DOHH2 (cell line): Measurements from ENCODE around the gene DHRS13.
A peak's percentile ranks its signal among the peaks of the same experiment; 100 is the strongest.

Source experiments
- H3F3A ChIP-seq: fragments of 200-600 bp; sonication (generic), shearing (Covaris generic); 2 replicates; pipeline ENCODE4 v1.6.0; 2016; ENCODE audit warnings: antibody characterized with exemption, mild to moderate bottlenecking; ENCODE audit not compliant: control insufficient read depth, insufficient read depth
- H3K27ac ChIP-seq: fragments of 200-600 bp; sonication (generic); 2 replicates; pipeline ENCODE4 v1.5.1; 2014; ENCODE audit warnings: low read depth, mild to moderate bottlenecking, low read length, moderate library complexity
- H3K27me3 ChIP-seq: fragments of 200-600 bp; sonication (generic); 2 replicates; pipeline ENCODE4 v1.6.1; 2014; ENCODE audit warnings: mild to moderate bottlenecking, low read length, mixed read lengths; ENCODE audit not compliant: control insufficient read depth
- H3K36me3 ChIP-seq: fragments of 200-600 bp; sonication (generic); 2 replicates; pipeline ENCODE4 v1.6.1; 2014; ENCODE audit warnings: mild to moderate bottlenecking, low read length, moderate library complexity, mixed read lengths; ENCODE audit not compliant: control insufficient read depth
- H3K4me1 ChIP-seq: fragments of 200-600 bp; sonication (generic); 2 replicates; pipeline ENCODE4 v1.6.1; 2014; ENCODE audit warnings: mild to moderate bottlenecking, low read length, mixed read lengths; ENCODE audit not compliant: control insufficient read depth
- H3K4me2 ChIP-seq: fragments of 200-600 bp; sonication (generic); 2 replicates; pipeline ENCODE4 v1.6.0; 2014; ENCODE audit warnings: mild to moderate bottlenecking, low read length, moderate library complexity
- H3K4me3 ChIP-seq: fragments of 200-600 bp; sonication (generic); 2 replicates; pipeline ENCODE4 v1.5.1; 2014; ENCODE audit warnings: mild to moderate bottlenecking, low read length, mixed read lengths
- H3K79me2 ChIP-seq: fragments of 200-600 bp; sonication (generic); 2 replicates; pipeline ENCODE4 v1.6.1; 2014; ENCODE audit warnings: mild to moderate bottlenecking, low read length, mixed read lengths; ENCODE audit not compliant: control insufficient read depth
- H3K9me2 ChIP-seq: fragments of 200-600 bp; sonication (generic); replicated peaks from 2 replicates; pipeline ENCODE4 v1.6.1; 2014; ENCODE audit warnings: mild to moderate bottlenecking, low read length, mixed read lengths; ENCODE audit not compliant: control insufficient read depth
- H3K9me3 ChIP-seq: fragments of 200-600 bp; sonication (generic); 2 replicates; pipeline ENCODE4 v1.6.1; 2014; ENCODE audit warnings: antibody characterized with exemption, low read length, mixed read lengths; ENCODE audit not compliant: control insufficient read depth, insufficient read depth
- H4K20me1 ChIP-seq: fragments of 200-600 bp; sonication (generic); 2 replicates; pipeline ENCODE4 v1.6.0; 2014; ENCODE audit warnings: low read depth, mild to moderate bottlenecking, antibody characterized with exemption, low read length, moderate library complexity; ENCODE audit not compliant: control insufficient read depth, insufficient read depth
- EZH2phosphoT487 ChIP-seq: fragments of 200-600 bp; sonication (generic); IDR thresholded peaks from 2 replicates; pipeline ENCODE4 v1.6.1; 2017; ENCODE audit warnings: borderline replicate concordance, mild to moderate bottlenecking, antibody characterized with exemption, low read length, moderate library complexity, mixed read lengths
- TF ChIP-seq, protein P1 (sequence below): fragments of 200-600 bp; sonication (generic); IDR thresholded peaks from one replicate; pipeline ENCODE4 v1.5.1; 2014; ENCODE audit warnings: antibody characterized with exemption, mild to moderate bottlenecking, low read depth, low read length; ENCODE audit not compliant: poor library complexity, severe bottlenecking

DHRS13 gene

DNA sequence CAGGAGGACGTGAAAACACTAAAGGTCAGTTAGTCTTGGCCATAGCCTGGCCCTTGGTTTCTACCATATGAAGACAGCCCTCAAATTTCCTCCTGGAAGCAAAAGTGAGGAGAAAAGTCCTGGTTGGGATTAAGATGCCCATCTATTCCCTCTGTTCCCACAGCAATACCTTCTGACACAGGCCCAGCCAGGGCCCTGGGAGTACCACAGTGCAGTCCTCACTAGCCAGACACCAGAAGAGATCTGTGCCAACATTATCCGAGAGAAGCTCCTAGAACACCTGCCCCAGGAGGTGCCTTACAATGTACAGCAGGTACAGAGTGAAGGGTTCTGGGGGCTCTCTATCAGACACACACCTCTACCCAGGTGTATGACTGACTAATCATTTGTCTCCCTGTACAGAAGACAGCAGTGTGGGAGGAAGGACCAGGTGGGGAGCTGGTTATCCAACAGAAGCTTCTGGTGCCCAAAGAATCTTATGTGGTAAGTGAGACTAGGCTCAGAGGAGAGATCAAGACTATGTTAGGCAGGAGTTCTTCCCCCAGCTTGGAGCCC is 44.0 kb downstream of the DHRS13 start:
- no peak overlapping the region for H3K27ac ChIP-seq
- no peaks in the 10 kb centered on the region for H3K9me2 ChIP-seq
- H3K27me3 ChIP-seq = no peaks in the 10 kb centered on the region
- peaks cover 35% of the 10 kb centered on the region for H3K36me3 ChIP-seq
- H3K4me3 ChIP-seq = no peak overlapping the region
- no peaks in the 10 kb centered on the region for H3F3A ChIP-seq
- H3K9me3 ChIP-seq = no peaks in the 10 kb centered on the region
- peaks cover 24% of the 10 kb centered on the region for H3K79me2 ChIP-seq
- no peak overlapping the region for H3K4me2 ChIP-seq
- TF ChIP-seq, protein P1, sequence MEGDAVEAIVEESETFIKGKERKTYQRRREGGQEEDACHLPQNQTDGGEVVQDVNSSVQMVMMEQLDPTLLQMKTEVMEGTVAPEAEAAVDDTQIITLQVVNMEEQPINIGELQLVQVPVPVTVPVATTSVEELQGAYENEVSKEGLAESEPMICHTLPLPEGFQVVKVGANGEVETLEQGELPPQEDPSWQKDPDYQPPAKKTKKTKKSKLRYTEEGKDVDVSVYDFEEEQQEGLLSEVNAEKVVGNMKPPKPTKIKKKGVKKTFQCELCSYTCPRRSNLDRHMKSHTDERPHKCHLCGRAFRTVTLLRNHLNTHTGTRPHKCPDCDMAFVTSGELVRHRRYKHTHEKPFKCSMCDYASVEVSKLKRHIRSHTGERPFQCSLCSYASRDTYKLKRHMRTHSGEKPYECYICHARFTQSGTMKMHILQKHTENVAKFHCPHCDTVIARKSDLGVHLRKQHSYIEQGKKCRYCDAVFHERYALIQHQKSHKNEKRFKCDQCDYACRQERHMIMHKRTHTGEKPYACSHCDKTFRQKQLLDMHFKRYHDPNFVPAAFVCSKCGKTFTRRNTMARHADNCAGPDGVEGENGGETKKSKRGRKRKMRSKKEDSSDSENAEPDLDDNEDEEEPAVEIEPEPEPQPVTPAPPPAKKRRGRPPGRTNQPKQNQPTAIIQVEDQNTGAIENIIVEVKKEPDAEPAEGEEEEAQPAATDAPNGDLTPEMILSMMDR = no peak
- TF ChIP-seq EZH2phosphoT487 = no peak
- H3K4me1 ChIP-seq = peaks cover 14% of the 10 kb centered on the region
- H4K20me1 ChIP-seq = no peaks in the 10 kb centered on the region

GRCh38 chr17:28857905-28858800 is 44.7 kb downstream of the DHRS13 start:
- Histone ChIP-seq H3K36me3 (peaks cover 35% of the 10 kb centered on the region), H3K4me2 (no peak overlapping the region), H3K4me1 (peaks cover 18% of the 10 kb centered on the region), H3K9me2 (no peaks in the 10 kb centered on the region), H3K27me3 (no peaks in the 10 kb centered on the region), H3F3A (0 out of 2 replicates have a peak, but pooled peaks cover 2% of the 10 kb centered on the region), H4K20me1 (no peaks in the 10 kb centered on the region), H3K27ac (no peak overlapping the region), H3K79me2 (peaks cover 24% of the 10 kb centered on the region), H3K4me3 (no peak overlapping the region), H3K9me3 (no peaks in the 10 kb centered on the region)
- no peak for TF ChIP-seq EZH2phosphoT487
- TF ChIP-seq, protein P1 = no peak

GRCh38 chr17:28856028-28856574 is 46.8 kb downstream of the DHRS13 start:
- H3K9me3 ChIP-seq = no peaks in the 10 kb centered on the region
- H3K9me2 ChIP-seq = no peaks in the 10 kb centered on the region
- 0 out of 2 replicates have a peak, but pooled peaks cover 2% of the 10 kb centered on the region for H3F3A ChIP-seq
- H4K20me1 ChIP-seq = no peaks in the 10 kb centered on the region
- TF ChIP-seq EZH2phosphoT487 = no peak
- TF ChIP-seq, protein P1 = no peak
- H3K4me2 ChIP-seq = peak overlapping the region; percentile 98
- no peaks in the 10 kb centered on the region for H3K27me3 ChIP-seq
- H3K27ac ChIP-seq = no peak overlapping the region
- peaks cover 18% of the 10 kb centered on the region for H3K4me1 ChIP-seq
- H3K36me3 ChIP-seq = peaks cover 29% of the 10 kb centered on the region
- peak overlapping the region; percentile 91 for H3K4me3 ChIP-seq
- peaks cover 24% of the 10 kb centered on the region for H3K79me2 ChIP-seq
